GM12874 (cell line): ENCODE results near the gene JARID2.

Experiments used
- TF ChIP-seq, protein P1 (sequence below): IDR thresholded peaks from 2 replicates; pipeline ENCODE4 v1.5.1; 2011; ENCODE audit warnings: low read depth, mild to moderate bottlenecking, control low read depth, low read length, moderate library complexity; ENCODE audit not compliant: insufficient read depth

Gene JARID2

GRCh38 chr6:15220062-15220461, 25.8 kb upstream of the JARID2 start:
- TF ChIP-seq, protein P1, sequence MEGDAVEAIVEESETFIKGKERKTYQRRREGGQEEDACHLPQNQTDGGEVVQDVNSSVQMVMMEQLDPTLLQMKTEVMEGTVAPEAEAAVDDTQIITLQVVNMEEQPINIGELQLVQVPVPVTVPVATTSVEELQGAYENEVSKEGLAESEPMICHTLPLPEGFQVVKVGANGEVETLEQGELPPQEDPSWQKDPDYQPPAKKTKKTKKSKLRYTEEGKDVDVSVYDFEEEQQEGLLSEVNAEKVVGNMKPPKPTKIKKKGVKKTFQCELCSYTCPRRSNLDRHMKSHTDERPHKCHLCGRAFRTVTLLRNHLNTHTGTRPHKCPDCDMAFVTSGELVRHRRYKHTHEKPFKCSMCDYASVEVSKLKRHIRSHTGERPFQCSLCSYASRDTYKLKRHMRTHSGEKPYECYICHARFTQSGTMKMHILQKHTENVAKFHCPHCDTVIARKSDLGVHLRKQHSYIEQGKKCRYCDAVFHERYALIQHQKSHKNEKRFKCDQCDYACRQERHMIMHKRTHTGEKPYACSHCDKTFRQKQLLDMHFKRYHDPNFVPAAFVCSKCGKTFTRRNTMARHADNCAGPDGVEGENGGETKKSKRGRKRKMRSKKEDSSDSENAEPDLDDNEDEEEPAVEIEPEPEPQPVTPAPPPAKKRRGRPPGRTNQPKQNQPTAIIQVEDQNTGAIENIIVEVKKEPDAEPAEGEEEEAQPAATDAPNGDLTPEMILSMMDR: no peak

- TF ChIP-seq, protein P1: no peak
These were observed 18.0 kb upstream of the JARID2 start for GRCh38 chr6:15227827-15228318.

DNA sequence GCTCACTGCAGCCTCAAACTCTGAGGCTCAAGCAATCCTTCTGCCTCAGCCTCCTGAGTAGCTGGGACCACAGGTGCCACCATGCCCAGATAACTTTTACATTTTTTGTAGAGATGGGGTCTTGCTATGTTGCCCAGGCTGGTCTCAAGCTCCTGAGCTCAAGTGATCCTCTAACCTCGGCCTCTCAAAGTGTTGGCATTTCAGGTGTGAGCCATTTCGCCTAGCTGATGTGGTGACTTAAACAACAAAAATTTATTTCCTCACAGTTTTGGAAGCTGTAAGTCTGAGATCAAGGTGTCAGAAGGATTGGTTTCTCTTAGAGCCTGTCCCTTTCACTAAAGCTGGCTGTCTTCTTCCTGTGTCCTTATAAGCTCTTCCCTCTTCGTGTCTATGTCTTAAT, 15.0 kb upstream of the JARID2 start:
- TF ChIP-seq, protein P1: no peak

- TF ChIP-seq, protein P1: no peak
These were observed 12.9 kb upstream of the JARID2 start for GRCh38 chr6:15232836-15233510.

GRCh38 chr6:15234068-15234758, 11.7 kb upstream of the JARID2 start:
- TF ChIP-seq, protein P1: no peak

DNA sequence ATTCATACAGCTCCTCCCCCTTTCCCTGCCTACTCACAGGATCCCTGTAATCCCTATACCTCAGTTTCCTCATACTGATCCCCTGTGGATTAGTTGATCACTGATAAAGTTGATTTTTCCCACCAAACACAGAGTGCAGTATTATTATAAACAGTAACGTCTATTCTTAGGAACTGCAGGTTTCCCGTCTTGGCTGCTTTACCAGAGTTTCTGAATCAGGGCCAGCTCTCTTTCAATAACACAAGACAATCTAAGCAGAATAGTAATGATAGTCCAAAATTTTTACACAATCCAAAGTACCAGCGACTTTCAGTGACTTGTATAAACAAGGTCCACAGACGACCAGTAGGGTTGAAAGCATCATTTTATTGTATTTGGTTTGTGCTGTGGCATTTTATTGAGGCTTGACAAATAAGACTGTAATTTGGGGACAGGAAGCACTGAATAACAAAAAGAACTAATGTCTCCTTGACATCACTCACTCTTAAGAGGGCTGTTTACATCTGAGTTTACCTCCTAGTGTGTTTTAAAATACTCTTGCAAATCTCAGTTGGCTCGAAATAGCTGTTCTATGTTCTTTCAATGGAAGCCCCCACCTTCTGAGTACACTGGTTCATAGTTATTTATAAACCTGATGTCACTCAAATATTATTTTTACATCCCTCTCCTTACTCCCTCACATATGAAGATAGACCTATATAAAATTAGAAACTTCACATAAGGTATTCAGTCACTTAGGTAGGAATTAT, 6.1 kb upstream of the JARID2 start:
- TF ChIP-seq, protein P1: no peak

DNA sequence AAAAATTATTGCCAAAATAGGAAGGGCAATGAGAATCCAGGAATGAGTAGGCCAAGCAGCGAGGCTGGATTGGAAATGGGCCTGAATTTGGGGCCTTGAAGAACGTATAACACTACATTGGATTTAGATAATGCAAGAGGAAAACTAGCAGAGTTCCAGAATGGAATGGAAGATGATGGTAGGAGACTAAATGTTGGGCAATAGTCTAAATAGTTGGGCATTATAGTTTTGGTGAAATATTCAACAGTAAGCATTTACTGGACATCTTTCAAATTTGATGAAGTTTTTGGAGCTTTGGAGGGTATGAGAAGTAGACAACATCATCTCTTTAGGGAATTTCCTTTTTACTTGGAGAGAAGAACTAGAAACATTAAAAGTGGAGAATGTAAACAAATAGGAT, 3.4 kb upstream of the JARID2 start:
- TF ChIP-seq, protein P1: no peak
